LNCaP clone FGC (cell line): ENCODE data around the gene BHLHE23.

Experiments used
- DNase-seq: peaks from one replicate; pipeline ENCODE4 v3.0.0-alpha.2; 2011; ENCODE audit warnings: low read depth
- H3K4me3 ChIP-seq: 2 replicates; pipeline ENCODE4 v1.5.1; 2011; ENCODE audit warnings: mild to moderate bottlenecking, low read depth, low read length, control low read depth
- CTCF ChIP-seq: IDR thresholded peaks from 2 replicates; pipeline ENCODE4 v1.5.1; 2012; ENCODE audit warnings: mild to moderate bottlenecking; ENCODE audit not compliant: control insufficient read depth, insufficient read depth; ENCODE audit errors: extremely low read depth

The BHLHE23 gene

GRCh38 chr20:63000036-63000435, 6.7 kb downstream of the BHLHE23 start:
- H3K4me3 ChIP-seq = no peak overlapping the region

GRCh38 chr20:62999580-62999979, 7.2 kb downstream of the BHLHE23 start:
- no peak overlapping the region for H3K4me3 ChIP-seq
- DNase-seq = no peak
- TF ChIP-seq CTCF = no peak

More at GRCh38 chr20:63000036-63000435, 6.7 kb downstream of the BHLHE23 start:
- DNase-seq = no peak
- no peak for TF ChIP-seq CTCF

GRCh38 chr20:62998449-62998848, 8.3 kb downstream of the BHLHE23 start:
- no peak for TF ChIP-seq CTCF
- H3K4me3 ChIP-seq = no peak overlapping the region
- DNase-seq = no peak

- TF ChIP-seq CTCF = no peak
- no peak overlapping the region for H3K4me3 ChIP-seq
- DNase-seq = no peak
Measured at GRCh38 chr20:62997417-62998035, 9.2 kb downstream of the BHLHE23 start.

GRCh38 chr20:62996596-62996982, 10.2 kb downstream of the BHLHE23 start:
- no peak for DNase-seq
- no peak for TF ChIP-seq CTCF
- H3K4me3 ChIP-seq = no peak overlapping the region

- no peak for TF ChIP-seq CTCF
- DNase-seq = no peak
- H3K4me3 ChIP-seq = no peak overlapping the region
Measured at GRCh38 chr20:62995898-62996595, 10.7 kb downstream of the BHLHE23 start.
